GM13977 (cell line): ENCODE data around the gene RASGRF1.
"Not testable (repeated sequence)": the region's sequence is repeated elsewhere in the genome, so short reads cannot be mapped to it uniquely, and the experiment has no call there.

ENCODE experiments used
- DNase-seq: peaks from one replicate; pipeline ENCODE4 v3.0.0; 2012; ENCODE audit warnings: low spot score
- in situ Hi-C: fragments of 300-500 bp; cut with MboI; formaldehyde crosslinking; loops from one replicate; pipeline ENCODE4 v1.12.0; 2022; ENCODE audit warnings: low sequenced_read_pairs, low pct_unique_long_range_greater_than_20kb, mixed read lengths, inconsistent platforms; ENCODE audit not compliant: unreplicated experiment
- TF ChIP-seq, protein P1 (sequence below): IDR thresholded peaks from 2 replicates; pipeline ENCODE4 v1.5.1; 2012; ENCODE audit warnings: mild to moderate bottlenecking, control low read depth; ENCODE audit not compliant: insufficient read depth; ENCODE audit errors: extremely low read depth, missing control alignments

RASGRF1 gene

DNA sequence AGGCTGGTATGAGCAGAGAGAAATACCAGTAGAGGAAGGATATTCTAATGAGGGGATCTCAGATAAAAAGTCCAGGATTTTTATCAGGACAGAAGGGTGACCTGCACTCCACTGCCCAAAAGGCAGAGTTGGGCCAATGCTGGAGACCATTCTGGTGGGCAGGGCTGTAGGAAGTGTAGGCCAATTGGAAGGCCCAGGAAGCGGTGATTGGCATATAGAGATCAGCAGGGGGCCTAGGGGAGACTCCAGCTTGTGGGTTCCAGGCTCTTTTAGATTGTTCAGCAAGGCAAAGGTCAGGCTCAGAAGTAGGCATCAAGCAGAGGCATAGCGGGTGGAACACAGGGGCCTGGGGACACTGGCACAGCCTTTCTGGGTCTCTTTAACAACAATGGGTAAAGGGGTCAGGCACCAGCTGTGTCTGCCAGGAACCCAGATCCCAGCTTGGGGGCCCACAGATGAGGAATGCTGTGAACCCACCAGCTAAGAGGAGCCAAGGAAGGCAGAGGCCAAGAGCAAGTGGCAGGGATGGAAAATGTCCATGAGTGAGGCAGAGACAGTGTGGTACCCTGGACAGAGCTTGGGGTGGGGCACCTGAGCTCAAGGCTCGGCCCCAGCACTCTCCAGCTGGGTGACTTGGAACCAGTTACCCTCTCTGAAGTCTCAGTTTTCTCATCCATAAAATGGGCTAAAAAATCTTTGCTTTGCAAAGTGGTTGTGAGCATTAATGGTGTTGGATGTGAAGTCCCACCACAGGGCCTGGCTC, 27.0 kb upstream of the RASGRF1 start:
- in situ Hi-C loops: no loop called here
- DNase-seq: no peak
- TF ChIP-seq, protein P1, sequence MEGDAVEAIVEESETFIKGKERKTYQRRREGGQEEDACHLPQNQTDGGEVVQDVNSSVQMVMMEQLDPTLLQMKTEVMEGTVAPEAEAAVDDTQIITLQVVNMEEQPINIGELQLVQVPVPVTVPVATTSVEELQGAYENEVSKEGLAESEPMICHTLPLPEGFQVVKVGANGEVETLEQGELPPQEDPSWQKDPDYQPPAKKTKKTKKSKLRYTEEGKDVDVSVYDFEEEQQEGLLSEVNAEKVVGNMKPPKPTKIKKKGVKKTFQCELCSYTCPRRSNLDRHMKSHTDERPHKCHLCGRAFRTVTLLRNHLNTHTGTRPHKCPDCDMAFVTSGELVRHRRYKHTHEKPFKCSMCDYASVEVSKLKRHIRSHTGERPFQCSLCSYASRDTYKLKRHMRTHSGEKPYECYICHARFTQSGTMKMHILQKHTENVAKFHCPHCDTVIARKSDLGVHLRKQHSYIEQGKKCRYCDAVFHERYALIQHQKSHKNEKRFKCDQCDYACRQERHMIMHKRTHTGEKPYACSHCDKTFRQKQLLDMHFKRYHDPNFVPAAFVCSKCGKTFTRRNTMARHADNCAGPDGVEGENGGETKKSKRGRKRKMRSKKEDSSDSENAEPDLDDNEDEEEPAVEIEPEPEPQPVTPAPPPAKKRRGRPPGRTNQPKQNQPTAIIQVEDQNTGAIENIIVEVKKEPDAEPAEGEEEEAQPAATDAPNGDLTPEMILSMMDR: no peak

DNA sequence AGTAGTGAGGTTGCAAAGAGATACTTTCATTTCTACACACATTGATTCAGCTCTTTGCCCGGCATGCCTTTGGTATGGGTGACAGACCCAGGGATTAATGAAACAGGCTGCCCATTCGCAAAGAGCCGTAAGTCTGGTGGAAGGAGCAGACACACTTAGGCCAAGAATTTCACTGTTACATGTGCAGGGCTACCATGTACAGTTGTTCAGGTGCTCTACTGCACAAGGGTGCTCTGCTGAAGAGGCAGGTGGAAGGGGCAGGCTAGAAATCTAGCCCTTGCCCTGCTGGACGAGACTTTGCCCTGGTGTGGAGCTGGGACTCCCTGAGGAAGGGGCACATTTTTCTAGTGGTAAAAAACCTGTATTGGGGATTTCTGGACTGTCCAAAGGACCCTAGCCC, 26.2 kb upstream of the RASGRF1 start:
- in situ Hi-C loops: no loop called here
- no peak for DNase-seq
- TF ChIP-seq, protein P1: no peak

DNA sequence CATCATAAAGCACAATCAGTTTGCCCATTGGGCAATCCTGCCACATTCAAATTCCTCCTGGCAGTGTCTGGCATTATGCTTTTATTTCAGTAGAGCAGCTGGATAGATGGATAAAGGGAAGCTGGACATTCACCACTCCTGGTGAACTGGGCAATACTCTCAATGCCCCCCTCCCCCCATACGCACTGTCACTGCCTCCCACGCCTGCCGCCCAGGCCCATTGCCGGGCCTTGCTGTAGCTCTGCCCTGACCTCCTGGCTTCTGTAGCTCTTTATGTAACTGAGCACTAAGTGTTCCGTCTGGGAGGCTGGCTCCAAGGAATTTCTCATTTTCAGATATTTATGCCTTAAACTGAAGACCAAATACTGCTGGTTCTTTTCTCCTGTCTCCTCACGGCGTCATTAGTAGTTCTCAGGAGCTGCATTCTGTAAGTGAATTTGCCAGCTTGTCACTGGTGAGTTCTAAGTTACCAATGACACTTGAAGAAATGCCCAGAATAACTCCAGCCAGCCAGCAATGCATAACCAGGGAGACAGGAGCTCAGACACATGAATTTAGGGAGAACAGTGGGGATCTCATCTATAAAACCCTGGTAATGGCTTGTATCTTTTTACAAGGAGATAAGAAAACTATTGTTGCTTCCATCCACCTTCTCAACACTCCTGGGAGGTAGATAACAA, 25.5 kb upstream of the RASGRF1 start:
- in situ Hi-C loops: no loop called here
- no peak for DNase-seq
- TF ChIP-seq, protein P1: no peak

DNA sequence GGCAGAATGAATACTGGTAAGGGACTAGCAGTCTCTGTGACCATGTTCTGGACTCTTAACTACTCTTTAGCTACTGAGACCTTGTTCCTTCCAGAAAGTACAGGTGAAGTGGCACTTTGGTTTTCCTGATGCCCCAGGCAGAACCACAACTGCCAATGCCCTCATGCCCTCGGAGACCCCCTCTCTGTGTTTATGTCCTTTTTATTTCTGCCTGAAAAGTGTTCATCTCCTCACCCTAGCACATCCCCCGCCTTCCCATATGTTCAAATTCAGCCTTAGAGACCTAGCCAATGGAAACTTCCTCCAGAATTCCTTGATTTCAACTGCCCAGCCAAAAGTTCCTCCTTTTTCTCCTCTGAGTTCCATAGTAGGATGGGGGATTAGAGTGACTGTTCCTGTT, 23.3 kb upstream of the RASGRF1 start:
- in situ Hi-C loops: no loop called here
- TF ChIP-seq, protein P1: no peak
- no peak for DNase-seq

DNA sequence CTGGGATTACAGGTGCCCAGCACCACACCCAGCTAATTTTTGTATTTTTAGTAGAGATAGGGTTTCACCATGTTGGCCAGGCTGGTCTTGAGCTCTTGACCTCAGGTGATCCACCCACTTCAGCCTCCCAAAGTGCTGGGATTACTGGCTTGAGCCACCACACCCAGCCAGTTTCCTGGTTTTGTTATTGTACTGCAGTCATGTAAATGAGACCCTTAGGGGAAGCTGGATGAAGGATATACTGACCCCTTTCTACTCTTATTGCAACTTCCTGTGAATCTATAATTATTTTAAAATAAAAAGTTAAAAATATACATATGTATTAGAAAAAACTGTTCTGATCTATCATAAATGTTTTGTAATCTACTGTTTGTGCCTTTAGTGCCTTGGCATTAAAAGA, 20.8 kb upstream of the RASGRF1 start:
- in situ Hi-C loops, DNase-seq: not testable (repeated sequence)

DNA sequence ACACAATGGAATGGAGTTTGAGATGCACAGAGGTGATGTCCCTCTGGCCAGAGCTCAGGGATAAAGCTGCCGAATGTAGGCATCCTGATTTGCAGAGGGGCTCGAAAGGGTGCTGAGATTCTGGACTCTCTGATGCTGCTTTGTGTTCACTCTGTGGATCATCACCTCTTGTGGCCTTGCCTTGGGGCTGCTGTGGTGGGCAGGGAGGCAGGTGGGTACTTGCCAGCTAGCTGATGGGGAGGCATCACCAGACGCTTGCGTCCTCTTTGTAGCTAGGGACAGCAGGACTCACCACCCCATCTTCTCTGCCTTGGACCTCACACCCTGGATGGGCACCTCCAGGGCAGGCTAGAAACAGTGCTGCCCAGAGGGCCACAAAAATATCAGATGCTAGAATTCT, 14.6 kb upstream of the RASGRF1 start:
- in situ Hi-C loops: no loop called here
- no peak for DNase-seq
- TF ChIP-seq, protein P1: no peak

DNA sequence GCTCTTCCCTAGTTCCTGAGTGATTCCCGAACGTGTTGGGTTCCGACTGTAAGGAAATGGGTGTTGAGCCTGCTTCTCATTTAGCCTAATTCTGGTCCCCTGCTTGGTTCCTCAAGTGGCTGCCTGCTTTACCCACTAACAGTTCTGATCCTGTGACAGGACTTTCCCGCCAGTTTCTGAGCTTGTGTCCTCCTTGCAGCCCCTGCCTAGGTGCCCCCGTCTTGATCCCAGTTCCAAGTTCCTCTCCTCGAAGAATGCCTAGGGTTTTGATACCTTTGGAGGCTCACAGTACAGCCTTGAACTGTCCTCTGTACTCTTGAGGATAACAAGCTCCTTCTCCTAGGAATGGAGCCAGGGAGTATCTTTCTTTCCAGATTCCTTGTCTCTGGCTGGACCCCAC, 12.0 kb upstream of the RASGRF1 start:
- TF ChIP-seq, protein P1: no peak
- in situ Hi-C loops: no loop called here
- no peak for DNase-seq
